HG03442 (cell line): ENCODE results near the gene ADGRV1.

Source experiments
- ATAC-seq: cut with Tn5 transposase; IDR thresholded peaks from one replicate; pipeline ENCODE4 v1.9.1; 2021; ENCODE audit warnings: mild to moderate bottlenecking, moderate library complexity; ENCODE audit not compliant: unreplicated experiment

Gene ADGRV1

GRCh38 chr5:91146230-91146629 is 587.6 kb downstream of the ADGRV1 start:
- ATAC-seq = no peak

- ATAC-seq = no peak
Measured at GRCh38 chr5:91146905-91147600, 588.5 kb downstream of the ADGRV1 start.

DNA sequence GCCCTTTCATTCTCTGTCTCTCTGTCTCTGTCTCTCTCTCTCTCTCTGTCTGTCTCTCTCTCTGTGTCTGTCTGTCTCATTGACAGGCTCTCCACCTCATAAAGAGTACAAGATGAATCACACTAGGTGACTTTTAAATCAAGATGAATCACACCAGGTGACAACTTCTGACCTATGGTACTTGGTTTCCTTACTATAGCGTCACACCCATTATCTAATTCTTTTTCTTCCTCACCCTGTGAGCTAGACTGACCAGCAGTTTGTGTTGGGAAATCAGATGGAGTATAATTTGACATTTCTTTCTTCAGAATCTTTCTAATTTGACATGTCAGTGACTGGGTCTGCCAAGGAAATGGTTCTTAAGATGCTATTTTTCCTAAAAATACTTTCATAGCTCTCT is 591.6 kb downstream of the ADGRV1 start:
- no peak for ATAC-seq

DNA sequence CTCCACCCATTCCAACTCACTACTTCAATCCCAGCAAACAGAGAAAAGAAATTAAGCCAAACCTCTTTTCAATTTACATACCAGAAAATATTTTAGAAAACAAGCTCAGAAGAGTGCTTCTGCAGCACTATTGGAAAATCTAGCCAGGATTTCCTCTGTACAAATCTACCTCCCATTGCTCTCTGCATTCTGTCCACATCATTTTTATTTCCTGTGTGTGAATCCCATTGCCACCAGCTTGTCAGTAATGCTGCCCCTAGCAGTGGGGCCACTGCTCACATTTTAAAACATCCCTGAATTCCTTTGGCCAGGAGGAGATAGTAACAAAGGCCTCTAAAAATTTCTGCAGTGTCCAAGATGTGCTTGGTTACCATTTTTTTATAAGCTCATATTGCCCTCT is 592.0 kb downstream of the ADGRV1 start:
- ATAC-seq = no peak

GRCh38 chr5:91151947-91152346 is 593.4 kb downstream of the ADGRV1 start:
- no peak for ATAC-seq

- no peak for ATAC-seq
Measured at GRCh38 chr5:91154338-91154737, 595.7 kb downstream of the ADGRV1 start.

- no peak for ATAC-seq
Measured at GRCh38 chr5:91155274-91155673, 596.7 kb downstream of the ADGRV1 start.

- ATAC-seq = no peak
Measured at GRCh38 chr5:91156242-91156641, 597.6 kb downstream of the ADGRV1 start.

- no peak for ATAC-seq
Measured at GRCh38 chr5:91158011-91158410, 599.4 kb downstream of the ADGRV1 start.

DNA sequence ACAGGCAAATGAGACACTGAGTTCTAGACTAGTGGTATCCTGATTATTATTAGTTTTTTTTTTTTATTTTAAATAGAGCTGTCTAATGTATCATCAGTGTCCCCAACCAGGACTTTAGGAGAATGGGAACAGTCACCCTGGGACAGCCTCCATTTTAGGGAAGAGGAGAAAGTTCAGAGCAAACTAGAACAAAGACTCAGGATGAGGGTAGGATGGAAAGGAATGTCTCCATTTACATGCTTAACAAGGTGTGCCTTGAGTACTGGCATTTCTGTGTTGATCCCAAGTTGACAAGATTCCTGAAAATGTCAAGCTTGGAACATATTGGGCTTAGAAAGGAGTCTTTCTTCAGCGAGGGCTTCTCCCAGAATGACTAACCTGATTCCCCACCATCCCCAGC is 601.0 kb downstream of the ADGRV1 start:
- ATAC-seq = no peak

GRCh38 chr5:91160714-91161285 is 602.2 kb downstream of the ADGRV1 start:
- no peak for ATAC-seq

- peak; percentile 98 for ATAC-seq
Measured at GRCh38 chr5:91162534-91163381, 604.2 kb downstream of the ADGRV1 start.

DNA sequence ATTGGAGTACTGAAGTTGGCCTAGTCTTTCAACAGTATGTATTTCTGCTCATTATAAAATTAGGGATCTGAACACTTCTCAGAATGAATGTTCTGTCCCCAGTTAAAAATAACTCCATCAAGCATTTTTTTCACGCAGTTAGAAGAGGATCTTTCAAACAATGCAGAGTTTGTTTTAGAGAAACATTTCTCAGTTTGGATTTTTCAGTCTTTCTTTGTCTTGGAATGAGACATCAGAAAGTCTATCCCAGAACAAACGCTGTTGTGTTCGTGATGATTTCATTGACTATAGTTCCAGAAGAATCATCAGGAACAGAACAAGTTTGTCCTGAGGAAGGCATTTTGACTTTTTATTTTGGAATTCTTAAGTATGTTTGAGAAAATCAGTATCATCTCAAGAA is 605.8 kb downstream of the ADGRV1 start:
- ATAC-seq = no peak

DNA sequence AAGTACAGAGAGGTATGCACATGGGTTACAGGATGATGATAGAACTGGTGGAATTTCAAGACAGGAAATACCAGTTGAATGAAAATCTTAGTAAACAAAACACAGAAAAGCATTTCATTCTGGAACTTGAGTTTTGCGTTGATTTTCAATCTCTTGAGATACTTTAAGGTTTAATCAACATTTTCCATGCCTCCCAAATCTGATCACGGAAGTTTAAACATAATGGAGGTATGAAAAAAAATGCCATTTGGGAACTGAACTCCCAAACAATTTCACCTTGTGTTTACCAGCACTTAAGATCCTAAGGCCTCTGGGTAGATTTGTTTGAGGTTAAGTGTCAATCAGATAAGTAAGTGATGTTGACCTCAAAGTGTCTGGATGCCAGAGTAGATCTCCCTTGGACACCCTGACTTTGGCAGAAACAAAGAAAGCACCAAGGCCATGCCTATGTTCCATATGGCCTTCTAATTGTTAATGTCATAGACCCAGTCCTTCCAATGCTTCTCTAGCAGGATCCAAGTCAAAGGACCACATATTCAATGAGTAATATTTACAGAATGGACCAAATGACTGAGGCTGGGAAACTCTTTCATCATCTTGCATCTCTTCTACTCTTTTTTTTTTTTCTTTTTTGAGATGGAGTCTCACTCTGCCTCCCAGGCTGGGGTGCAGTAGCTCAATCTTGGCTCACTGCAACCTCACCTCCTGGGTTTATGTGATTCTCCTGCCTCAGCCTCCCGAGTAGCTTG is 607.6 kb downstream of the ADGRV1 start:
- no peak for ATAC-seq

DNA sequence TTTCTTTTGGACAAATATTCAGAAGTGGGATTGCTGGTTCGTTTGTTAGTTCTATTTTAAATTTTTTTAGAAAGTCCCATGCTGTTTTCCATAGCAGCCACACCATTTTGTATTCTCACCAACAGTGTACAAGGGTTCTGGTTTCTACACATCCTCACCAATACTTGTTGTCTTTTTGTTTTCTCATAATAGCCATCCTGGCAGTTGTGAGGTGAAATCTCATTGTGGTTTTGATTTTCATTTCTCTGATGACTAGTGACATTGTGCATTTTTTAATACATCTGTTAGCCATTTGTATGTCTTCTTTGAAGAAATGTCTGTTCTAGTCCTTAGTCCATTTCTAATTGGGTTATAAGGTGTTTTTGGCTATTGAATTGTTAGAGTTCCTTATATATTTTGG is 610.3 kb downstream of the ADGRV1 start:
- no peak for ATAC-seq

DNA sequence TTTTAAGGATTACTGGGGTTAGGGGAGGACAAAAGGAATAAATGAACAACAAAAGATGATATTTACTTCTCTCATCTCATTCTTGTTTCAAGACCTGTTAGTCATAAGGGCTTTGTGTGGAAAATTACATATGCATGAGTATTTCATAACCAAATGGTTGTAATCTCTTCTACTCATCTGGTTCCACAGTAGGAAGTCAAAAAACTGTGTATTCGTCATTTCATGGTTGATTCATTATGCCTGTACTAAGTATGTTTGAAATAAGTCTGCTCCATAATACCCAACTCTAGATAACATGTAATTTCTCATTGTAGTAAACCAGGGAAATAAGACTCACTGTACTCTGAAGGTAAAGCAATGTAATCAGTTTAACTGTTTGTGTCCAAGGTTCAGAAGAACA is 611.7 kb downstream of the ADGRV1 start:
- no peak for ATAC-seq

GRCh38 chr5:91171322-91171721 is 612.7 kb downstream of the ADGRV1 start:
- no peak for ATAC-seq

DNA sequence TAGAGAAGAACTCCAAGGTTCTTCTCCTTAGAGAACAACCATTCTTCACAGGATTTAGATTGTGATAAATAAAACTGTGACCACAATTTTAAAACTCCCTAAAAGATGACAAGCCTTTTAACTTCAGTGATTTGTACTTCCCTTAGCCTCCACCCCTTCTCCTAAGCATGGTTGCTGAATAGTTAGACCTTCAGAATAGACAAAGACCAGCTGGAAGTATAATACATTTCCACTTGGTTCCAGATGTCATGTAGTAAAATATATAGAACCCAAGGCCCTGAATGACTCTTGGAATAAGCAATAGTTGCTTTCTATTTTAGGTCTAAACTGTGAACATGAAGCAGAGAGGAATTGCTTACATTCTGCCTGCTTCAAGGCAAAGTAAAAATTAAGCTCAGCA is 615.8 kb downstream of the ADGRV1 start:
- ATAC-seq = no peak

DNA sequence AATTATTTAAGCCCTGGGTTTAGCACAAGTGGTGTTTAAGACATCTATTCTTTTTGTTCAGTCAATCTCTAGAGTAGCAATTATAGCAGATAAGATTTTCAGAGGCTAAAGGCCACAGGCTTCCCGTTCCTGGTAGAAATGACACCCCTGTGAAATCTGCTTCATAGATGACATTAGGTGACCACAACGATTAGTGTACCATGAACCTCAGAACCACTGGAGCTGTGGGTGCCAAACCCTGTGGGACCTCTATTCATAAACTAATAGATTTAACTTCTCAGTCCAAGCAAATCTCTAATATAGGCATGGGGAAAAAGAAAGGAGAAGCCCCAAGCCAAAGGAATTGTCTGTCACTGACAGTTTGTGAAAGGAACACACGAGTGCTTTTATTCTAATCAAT is 617.1 kb downstream of the ADGRV1 start:
- peak; percentile 67 for ATAC-seq

- ATAC-seq = no peak
Measured at GRCh38 chr5:91176288-91177016, 617.9 kb downstream of the ADGRV1 start.

DNA sequence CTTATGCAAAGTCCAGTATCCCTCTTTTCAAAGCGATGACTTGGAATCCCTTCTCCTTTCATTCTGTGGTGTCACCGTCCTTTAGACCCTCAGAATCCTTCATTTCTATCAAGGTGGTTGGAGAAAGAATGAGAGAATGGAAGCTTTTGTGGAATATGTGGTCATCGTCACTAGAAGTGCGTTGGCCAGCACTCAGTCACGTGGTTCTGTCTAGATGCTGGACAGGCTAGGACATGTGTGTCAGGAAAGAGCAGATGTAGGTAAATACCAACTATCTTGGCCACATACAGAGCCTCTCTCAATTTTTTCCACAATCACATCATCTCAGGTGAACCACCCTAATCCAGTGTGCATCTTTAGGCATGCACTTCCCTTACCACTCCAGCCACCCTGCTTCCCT is 618.5 kb downstream of the ADGRV1 start:
- no peak for ATAC-seq
